ENCODE data around the gene GPLD1. TPM values are rescaled to one million over a fixed set of nuclear protein-coding genes. Genes with fewer than 3 reads are reported as not detected.
"Not testable (repeated sequence)": the region's sequence is repeated elsewhere in the genome, so short reads cannot be mapped to it uniquely, and the experiment has no call there.

The GPLD1 gene
- total and polyA plus RNA-seq, 2 donors = 1.3 to 7.7 TPM

- Histone ChIP-seq H3K27ac (ENCODE audit: low read depth in 1 of 2, low read length in 1 of 2) (no peak overlapping the region), H3K27me3 (ENCODE audit: control insufficient read depth in 2 of 2, insufficient read depth in 1 of 2, low read length in 1 of 2) (peaks cover 5 to 40% of the 10 kb centered on the region in 2 donors), H3K4me3 (ENCODE audit: low read length in 2 of 2) (no peak overlapping the region), H3K9me3 (ENCODE audit: control insufficient read depth in 2 of 2, insufficient read depth in 1 of 2, low read length in 1 of 2) (no peaks in the 10 kb centered on the region), H3K4me1 (ENCODE audit: control insufficient read depth in 2 of 2, insufficient read depth in 2 of 2, low read length in 2 of 2) (peaks cover 9 to 10% of the 10 kb centered on the region in 2 donors), H3K36me3 (ENCODE audit: control insufficient read depth in 2 of 2, insufficient read depth in 2 of 2, low read length in 1 of 2) (peaks cover 0 to 4% of the 10 kb centered on the region in 2 donors)
- 96% methylated on average over 4 of the region's 4 CpGs for WGBS
- no peak for DNase-seq (ENCODE audit: low read depth in 6 of 9, low spot score in 9 of 9)
Measured at GRCh38 chr6:24401458-24401857, 87.9 kb downstream of the GPLD1 start.

DNA sequence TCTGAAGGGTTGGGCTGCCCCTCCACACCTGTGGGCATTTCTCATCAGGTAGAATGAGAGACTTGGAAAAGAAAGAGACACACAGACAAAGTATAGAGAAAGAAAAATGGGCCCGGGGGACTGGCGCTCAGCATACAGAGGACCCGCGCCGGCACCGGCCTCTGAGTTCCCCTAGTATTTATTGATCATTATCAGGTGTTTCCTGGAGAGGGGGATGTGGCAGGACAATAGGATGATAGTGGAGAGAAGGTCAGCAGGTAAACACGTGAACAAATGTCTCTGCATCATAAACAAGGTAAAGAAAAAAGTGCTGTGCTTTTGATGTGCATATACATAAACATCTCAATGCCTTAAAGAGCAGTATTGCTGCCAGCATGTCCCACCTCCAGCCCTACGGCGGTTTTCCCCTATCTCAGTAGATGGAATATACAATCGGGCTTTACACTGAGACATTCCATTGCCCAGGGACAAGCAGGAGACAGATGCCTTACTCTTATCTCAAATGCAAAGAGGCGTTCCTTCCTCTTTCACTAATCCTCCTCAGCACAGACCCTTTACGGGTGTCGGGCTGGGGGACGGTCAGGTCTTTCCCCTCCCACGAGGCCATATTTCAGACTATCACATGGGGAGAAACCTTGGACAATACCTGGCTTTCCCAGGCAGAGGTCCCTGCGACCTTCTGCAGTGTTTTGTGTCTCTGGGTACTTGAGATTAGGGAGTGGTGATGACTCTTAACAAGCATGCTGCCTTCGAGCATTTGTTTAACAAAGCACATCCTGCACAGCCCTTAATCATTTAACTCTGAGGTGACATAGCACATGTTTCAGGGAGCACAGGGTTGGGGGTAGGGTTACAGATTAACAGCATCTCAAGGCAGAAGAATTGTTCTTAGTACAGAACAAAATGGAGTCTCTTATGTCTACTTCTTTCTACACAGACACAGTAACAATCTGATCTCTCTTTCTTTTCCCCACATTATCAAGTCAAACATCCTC lies 89.0 kb downstream of the GPLD1 start:
- WGBS = 35% methylated on average over 17 of the region's 17 CpGs

GRCh38 chr6:24397631-24398030 lies 91.7 kb downstream of the GPLD1 start:
- 88% methylated on average over 1 of the region's 1 CpG for WGBS
- DNase-seq (ENCODE audit: low read depth in 6 of 9, low spot score in 9 of 9) = no peak
- H3K9me3 ChIP-seq (ENCODE audit: control insufficient read depth in 2 of 2, insufficient read depth in 1 of 2, low read length in 1 of 2) = no peaks in the 10 kb centered on the region
- H3K36me3 ChIP-seq (ENCODE audit: control insufficient read depth in 2 of 2, insufficient read depth in 2 of 2, low read length in 1 of 2) = no peaks in the 10 kb centered on the region
- no peak overlapping the region for H3K4me3 ChIP-seq (ENCODE audit: low read length in 2 of 2)
- no peak overlapping the region for H3K27ac ChIP-seq (ENCODE audit: low read depth in 1 of 2, low read length in 1 of 2)
- peaks cover 2 to 3% of the 10 kb centered on the region in 2 donors for H3K4me1 ChIP-seq (ENCODE audit: control insufficient read depth in 2 of 2, insufficient read depth in 2 of 2, low read length in 2 of 2)
- H3K27me3 ChIP-seq (ENCODE audit: control insufficient read depth in 2 of 2, insufficient read depth in 1 of 2, low read length in 1 of 2) = peaks cover 5 to 40% of the 10 kb centered on the region in 2 donors

More for the DNA sequence above, 89.0 kb downstream of the GPLD1 start:
- not testable (repeated sequence) for DNase-seq (ENCODE audit: low read depth in 6 of 9, low spot score in 9 of 9); H3K4me3 ChIP-seq (ENCODE audit: low read length in 2 of 2); H3K36me3 ChIP-seq (ENCODE audit: control insufficient read depth in 2 of 2, insufficient read depth in 2 of 2, low read length in 1 of 2); H3K9me3 ChIP-seq (ENCODE audit: control insufficient read depth in 2 of 2, insufficient read depth in 1 of 2, low read length in 1 of 2); H3K27ac ChIP-seq (ENCODE audit: low read depth in 1 of 2, low read length in 1 of 2)
- Histone ChIP-seq H3K4me1 (ENCODE audit: control insufficient read depth in 2 of 2, insufficient read depth in 2 of 2, low read length in 2 of 2) (peaks cover 9 to 10% of the 10 kb centered on the region in 2 donors), H3K27me3 (ENCODE audit: control insufficient read depth in 2 of 2, insufficient read depth in 1 of 2, low read length in 1 of 2) (peaks cover 5 to 40% of the 10 kb centered on the region in 2 donors)

- no peak overlapping the region for H3K27ac ChIP-seq (ENCODE audit: low read depth in 1 of 2, low read length in 1 of 2)
- no peaks in the 10 kb centered on the region for H3K4me1 ChIP-seq (ENCODE audit: control insufficient read depth in 2 of 2, insufficient read depth in 2 of 2, low read length in 2 of 2)
- DNase-seq (ENCODE audit: low read depth in 6 of 9, low spot score in 9 of 9) = no peak
- H3K27me3 ChIP-seq (ENCODE audit: control insufficient read depth in 2 of 2, insufficient read depth in 1 of 2, low read length in 1 of 2) = peaks cover 5 to 39% of the 10 kb centered on the region in 2 donors
- no peaks in the 10 kb centered on the region for H3K36me3 ChIP-seq (ENCODE audit: control insufficient read depth in 2 of 2, insufficient read depth in 2 of 2, low read length in 1 of 2)
- no peaks in the 10 kb centered on the region for H3K9me3 ChIP-seq (ENCODE audit: control insufficient read depth in 2 of 2, insufficient read depth in 1 of 2, low read length in 1 of 2)
- no peak overlapping the region for H3K4me3 ChIP-seq (ENCODE audit: low read length in 2 of 2)
- 95% methylated on average over 1 of the region's 1 CpG for WGBS
Measured at GRCh38 chr6:24396824-24397223, 92.6 kb downstream of the GPLD1 start.

DNA sequence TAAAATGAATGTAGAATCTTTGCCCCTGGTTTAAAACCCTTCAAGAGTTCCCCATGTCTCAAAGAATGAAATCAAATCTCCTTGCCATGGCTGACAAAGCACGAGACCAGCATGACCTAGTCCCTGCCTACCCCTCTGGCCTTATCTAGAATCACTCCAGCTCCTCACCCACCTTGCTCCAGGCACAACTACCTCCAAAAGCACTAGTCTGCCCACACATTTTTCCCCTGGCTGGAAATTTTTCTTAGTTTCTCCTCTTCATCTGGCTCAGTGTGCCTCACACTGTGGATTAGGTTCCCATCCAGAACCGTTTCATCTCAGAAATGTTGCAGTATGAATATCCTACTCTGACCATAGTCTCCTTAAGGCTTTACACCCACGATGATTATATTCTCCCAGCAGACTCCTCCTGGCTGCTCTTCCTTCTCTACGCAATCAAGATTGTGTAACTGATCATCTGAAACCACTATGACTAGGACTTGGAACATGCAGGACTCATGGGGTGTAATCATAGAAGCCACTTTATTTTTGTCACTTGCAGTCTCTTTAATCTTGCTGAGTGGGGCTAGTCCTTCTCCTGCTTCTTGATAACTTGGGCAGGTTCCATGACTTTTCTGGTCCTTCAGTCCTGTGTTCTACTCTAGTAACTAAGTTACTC lies 94.5 kb downstream of the GPLD1 start:
- no peaks in the 10 kb centered on the region for H3K4me1 ChIP-seq (ENCODE audit: control insufficient read depth in 2 of 2, insufficient read depth in 2 of 2, low read length in 2 of 2)
- H3K27me3 ChIP-seq (ENCODE audit: control insufficient read depth in 2 of 2, insufficient read depth in 1 of 2, low read length in 1 of 2) = peaks cover 0 to 22% of the 10 kb centered on the region in 2 donors
- H3K36me3 ChIP-seq (ENCODE audit: control insufficient read depth in 2 of 2, insufficient read depth in 2 of 2, low read length in 1 of 2) = no peaks in the 10 kb centered on the region
- H3K9me3 ChIP-seq (ENCODE audit: control insufficient read depth in 2 of 2, insufficient read depth in 1 of 2, low read length in 1 of 2) = no peaks in the 10 kb centered on the region
- H3K4me3 ChIP-seq (ENCODE audit: low read length in 2 of 2) = no peak overlapping the region
- DNase-seq (ENCODE audit: low read depth in 6 of 9, low spot score in 9 of 9) = no peak
- no peak overlapping the region for H3K27ac ChIP-seq (ENCODE audit: low read depth in 1 of 2, low read length in 1 of 2)
- WGBS = 93% methylated on average over 4 of the region's 4 CpGs

DNA sequence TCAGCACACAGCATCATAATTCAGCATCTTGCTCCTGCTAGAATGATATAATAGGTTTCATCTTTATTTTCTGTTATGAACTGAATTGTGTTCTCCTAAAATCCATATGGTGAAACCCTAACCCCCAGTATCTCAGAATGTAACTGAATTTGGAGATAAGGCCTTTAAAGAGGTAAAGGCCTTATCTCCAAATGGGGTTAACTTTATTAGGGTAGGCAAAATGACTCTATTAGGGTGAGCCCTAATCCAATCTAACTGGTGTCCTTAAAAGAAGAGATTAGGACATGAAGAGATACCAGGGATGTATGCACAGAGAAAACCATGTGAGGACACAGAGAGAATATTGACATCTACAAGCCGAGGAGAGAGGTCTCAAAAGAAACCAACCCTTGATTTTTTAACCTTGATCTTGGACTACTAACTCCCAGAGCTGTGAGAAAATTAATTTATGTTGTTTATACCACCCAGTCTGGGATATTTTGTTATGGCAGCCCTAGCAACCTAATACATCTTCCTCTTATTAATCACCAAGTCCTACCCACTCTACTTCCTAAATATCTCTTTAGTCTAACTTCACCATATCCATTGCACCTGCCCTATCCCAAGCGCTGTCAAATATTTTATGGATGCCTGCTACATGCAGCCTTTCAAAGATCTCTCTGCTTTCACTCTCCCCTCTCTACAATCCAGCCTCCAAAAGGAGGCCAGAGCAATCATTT lies 95.2 kb downstream of the GPLD1 start:
- Histone ChIP-seq H3K36me3 (ENCODE audit: control insufficient read depth in 2 of 2, insufficient read depth in 2 of 2, low read length in 1 of 2) (no peaks in the 10 kb centered on the region), H3K27ac (ENCODE audit: low read depth in 1 of 2, low read length in 1 of 2) (no peak overlapping the region), H3K27me3 (ENCODE audit: control insufficient read depth in 2 of 2, insufficient read depth in 1 of 2, low read length in 1 of 2) (peaks cover 0 to 15% of the 10 kb centered on the region in 2 donors), H3K4me3 (ENCODE audit: low read length in 2 of 2) (no peak overlapping the region), H3K9me3 (ENCODE audit: control insufficient read depth in 2 of 2, insufficient read depth in 1 of 2, low read length in 1 of 2) (no peaks in the 10 kb centered on the region), H3K4me1 (ENCODE audit: control insufficient read depth in 2 of 2, insufficient read depth in 2 of 2, low read length in 2 of 2) (no peaks in the 10 kb centered on the region)
- DNase-seq (ENCODE audit: low read depth in 6 of 9, low spot score in 9 of 9) = no peak
- 97% methylated on average over 2 of the region's 2 CpGs for WGBS

DNA sequence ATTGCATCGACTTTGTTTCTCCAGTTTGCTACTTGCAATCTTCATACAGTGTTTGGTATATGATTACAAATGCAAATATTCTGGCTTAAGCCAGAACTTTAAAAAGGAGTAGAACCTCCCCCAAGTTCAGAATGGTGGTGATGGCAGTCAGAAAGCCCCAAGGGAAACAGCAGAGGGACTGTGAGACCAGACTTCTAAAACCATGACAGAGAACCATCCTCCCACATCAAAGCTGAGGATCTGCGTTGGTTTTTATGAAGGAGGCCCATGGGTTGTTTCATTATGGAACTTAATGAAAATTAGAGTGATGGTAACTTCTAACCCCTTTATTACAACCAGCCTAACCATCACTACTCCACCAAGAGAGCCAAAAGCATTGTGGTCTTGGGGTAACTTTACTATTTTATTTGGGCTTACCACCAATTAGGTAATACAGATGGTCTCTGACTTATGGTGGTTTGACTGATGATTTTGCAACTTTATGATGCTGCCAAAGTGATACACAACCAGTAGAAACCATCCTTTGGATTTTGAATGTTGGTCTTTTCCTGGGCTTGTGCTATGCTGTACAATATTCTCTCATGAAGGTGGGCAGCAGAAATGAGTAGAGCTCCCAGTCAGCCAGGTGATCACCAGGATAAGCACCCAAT lies 97.5 kb downstream of the GPLD1 start:
- H3K36me3 ChIP-seq (ENCODE audit: control insufficient read depth in 2 of 2, insufficient read depth in 2 of 2, low read length in 1 of 2) = no peaks in the 10 kb centered on the region
- H3K4me1 ChIP-seq (ENCODE audit: control insufficient read depth in 2 of 2, insufficient read depth in 2 of 2, low read length in 2 of 2) = no peaks in the 10 kb centered on the region
- no peaks in the 10 kb centered on the region for H3K9me3 ChIP-seq (ENCODE audit: control insufficient read depth in 2 of 2, insufficient read depth in 1 of 2, low read length in 1 of 2)
- no peak overlapping the region for H3K4me3 ChIP-seq (ENCODE audit: low read length in 2 of 2)
- peaks cover 0 to 2% of the 10 kb centered on the region in 2 donors for H3K27me3 ChIP-seq (ENCODE audit: control insufficient read depth in 2 of 2, insufficient read depth in 1 of 2, low read length in 1 of 2)
- H3K27ac ChIP-seq (ENCODE audit: low read depth in 1 of 2, low read length in 1 of 2) = no peak overlapping the region
- no peak for DNase-seq (ENCODE audit: low read depth in 6 of 9, low spot score in 9 of 9)
- WGBS = 50% methylated on average over 2 of the region's 2 CpGs

GRCh38 chr6:24391208-24391607 lies 98.2 kb downstream of the GPLD1 start:
- H3K27me3 ChIP-seq (ENCODE audit: control insufficient read depth in 2 of 2, insufficient read depth in 1 of 2, low read length in 1 of 2) = no peaks in the 10 kb centered on the region
- WGBS = 91% methylated on average over 2 of the region's 2 CpGs
- H3K36me3 ChIP-seq (ENCODE audit: control insufficient read depth in 2 of 2, insufficient read depth in 2 of 2, low read length in 1 of 2) = no peaks in the 10 kb centered on the region
- no peak overlapping the region for H3K4me3 ChIP-seq (ENCODE audit: low read length in 2 of 2)
- no peak for DNase-seq (ENCODE audit: low read depth in 6 of 9, low spot score in 9 of 9)
- no peak overlapping the region for H3K27ac ChIP-seq (ENCODE audit: low read depth in 1 of 2, low read length in 1 of 2)
- H3K9me3 ChIP-seq (ENCODE audit: control insufficient read depth in 2 of 2, insufficient read depth in 1 of 2, low read length in 1 of 2) = no peaks in the 10 kb centered on the region
- H3K4me1 ChIP-seq (ENCODE audit: control insufficient read depth in 2 of 2, insufficient read depth in 2 of 2, low read length in 2 of 2) = no peaks in the 10 kb centered on the region

Data from thymus (tissue), 11 donors.